Measurements from ENCODE around the gene RAPGEF3.

Gene RAPGEF3

DNA sequence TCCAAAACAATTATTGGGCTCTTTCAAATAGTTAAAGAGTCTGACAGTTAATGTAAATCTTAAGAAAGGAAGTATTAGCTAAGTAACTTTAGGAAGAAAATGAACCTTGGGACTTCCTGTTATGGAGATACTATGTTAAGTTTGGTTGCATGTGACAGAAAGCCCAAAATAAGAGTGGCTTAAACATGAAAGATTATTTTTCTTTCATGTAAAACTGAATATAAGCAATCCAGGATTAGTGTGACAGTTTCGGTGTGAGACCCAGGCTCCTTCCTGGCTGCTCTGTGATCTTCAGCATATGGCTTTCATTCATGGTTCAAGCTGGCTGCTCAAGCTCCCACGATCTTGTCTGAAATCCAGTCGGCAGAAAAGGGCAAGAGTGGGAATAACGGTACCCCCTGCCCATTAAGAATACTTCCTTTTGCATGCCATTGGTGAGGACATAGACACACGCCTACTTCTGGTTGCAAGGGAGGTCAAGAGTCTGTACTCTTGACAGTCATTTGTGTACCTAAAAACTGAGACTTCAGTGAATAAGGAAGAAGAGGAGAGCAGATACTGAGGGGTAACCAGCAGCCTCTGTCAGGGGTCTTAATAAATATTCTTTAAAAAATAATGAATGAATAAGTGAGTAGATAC is 50.7 kb downstream of the RAPGEF3 start:
- Histone ChIP-seq H3K4me3 (no peak overlapping the region), H3K27ac (no peak overlapping the region)
- no peak for DNase-seq (ENCODE audit: low spot score)
- TF ChIP-seq, protein P1, sequence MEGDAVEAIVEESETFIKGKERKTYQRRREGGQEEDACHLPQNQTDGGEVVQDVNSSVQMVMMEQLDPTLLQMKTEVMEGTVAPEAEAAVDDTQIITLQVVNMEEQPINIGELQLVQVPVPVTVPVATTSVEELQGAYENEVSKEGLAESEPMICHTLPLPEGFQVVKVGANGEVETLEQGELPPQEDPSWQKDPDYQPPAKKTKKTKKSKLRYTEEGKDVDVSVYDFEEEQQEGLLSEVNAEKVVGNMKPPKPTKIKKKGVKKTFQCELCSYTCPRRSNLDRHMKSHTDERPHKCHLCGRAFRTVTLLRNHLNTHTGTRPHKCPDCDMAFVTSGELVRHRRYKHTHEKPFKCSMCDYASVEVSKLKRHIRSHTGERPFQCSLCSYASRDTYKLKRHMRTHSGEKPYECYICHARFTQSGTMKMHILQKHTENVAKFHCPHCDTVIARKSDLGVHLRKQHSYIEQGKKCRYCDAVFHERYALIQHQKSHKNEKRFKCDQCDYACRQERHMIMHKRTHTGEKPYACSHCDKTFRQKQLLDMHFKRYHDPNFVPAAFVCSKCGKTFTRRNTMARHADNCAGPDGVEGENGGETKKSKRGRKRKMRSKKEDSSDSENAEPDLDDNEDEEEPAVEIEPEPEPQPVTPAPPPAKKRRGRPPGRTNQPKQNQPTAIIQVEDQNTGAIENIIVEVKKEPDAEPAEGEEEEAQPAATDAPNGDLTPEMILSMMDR (IDR thresholded peaks at IDR 0.05) = no peak

DNA sequence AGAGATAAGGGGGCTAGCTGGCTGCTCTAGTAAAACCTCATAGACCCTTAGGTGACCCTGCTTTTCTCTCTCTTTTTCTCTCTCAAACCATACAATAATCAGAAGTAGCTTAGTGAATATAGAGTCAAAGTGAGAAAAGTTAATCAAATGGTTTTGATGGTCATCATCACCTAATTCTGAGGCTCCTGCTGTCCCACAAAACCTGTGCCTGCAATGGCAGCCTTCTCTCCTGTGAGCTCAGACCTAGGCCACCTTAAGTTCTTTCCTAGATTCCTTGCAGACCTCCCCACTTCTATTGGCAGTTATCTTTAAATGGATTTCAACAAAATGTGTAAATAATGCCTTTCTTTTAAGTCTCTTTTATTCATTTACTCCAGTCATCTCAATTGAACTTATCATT is 51.3 kb downstream of the RAPGEF3 start:
- no peak overlapping the region for H3K27ac ChIP-seq
- DNase-seq (ENCODE audit: low spot score) = no peak
- no peak overlapping the region for H3K4me3 ChIP-seq
- TF ChIP-seq, protein P1 (IDR thresholded peaks at IDR 0.05) = no peak

DNA sequence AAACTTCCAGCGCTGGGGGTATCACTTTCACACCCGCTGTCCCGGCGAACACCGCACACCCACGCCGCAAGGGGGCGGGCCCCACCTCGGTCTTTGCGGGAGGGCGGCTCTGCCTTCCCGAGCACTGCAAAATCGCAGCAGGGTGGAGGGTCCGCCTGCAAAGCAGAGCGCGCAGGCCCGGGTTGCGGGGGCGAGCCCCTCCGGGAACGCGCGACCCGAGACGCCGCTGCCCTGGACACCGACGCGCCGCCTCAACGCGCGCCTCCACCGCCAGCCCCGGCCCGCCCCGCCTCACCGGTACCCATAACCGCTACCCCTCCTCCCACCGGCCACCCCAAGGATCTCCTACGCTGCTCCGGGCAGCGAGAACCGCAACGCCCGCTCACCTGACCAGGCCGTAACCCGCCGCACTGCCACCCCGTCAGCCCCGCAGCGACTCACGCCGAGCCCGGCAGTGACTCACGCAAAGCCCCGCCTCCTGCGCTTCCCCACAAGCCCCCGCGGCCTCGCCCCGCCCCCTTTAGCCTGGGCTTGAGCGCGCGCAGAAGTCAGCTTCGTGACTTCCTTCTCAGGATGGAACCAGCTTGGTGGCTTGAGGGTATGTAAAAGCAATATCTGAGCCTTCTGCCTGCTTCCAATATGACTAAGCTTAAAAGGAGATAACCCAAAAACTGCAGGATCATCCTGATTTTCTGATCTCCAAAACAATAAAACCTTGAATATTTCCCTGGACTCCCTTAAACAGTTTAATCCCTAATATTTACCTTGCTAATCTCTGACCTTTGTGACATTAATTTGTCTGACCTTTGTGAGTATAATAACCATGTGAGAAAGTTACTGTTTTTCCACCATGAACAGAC is 52.9 kb downstream of the RAPGEF3 start, which contains the start of gene RPAP3:
Gene RPAP3 (minus strand): TSS at position 465 of the 860 bp plus-strand sequence. CDS start 3,190 bp downstream, outside the sequence.
- Histone ChIP-seq H3K27ac (peak within 1 kb of the TSS; percentile 82 to 97), H3K4me3 (peak within 1 kb of the TSS; percentile 100)
- TF ChIP-seq, protein P1 (IDR thresholded peaks at IDR 0.05) = peak; percentile 73
- peak; percentile 98 for DNase-seq (ENCODE audit: low spot score)

DNA sequence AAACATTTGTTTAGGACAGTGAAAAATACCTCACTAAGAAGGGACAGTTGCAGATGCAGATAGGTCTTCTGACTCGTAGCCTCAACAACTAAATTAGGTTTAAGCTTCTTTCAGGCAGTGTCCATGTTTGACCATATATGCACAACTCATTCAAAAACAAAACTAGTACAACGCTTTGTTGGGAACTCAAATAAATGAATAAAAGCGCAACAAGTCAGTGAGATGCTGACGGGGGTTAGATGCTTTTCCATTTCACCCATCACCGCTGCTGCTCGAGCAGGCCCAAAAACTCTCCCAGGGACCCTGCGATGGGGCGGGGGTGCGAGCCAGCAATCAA is 53.5 kb downstream of the RAPGEF3 start:
- TF ChIP-seq, protein P1 (IDR thresholded peaks at IDR 0.05) = no peak
- H3K27ac ChIP-seq = peak overlapping the region; percentile 82 to 97
- H3K4me3 ChIP-seq = peak overlapping the region; percentile 100
- no peak for DNase-seq (ENCODE audit: low spot score)

DNA sequence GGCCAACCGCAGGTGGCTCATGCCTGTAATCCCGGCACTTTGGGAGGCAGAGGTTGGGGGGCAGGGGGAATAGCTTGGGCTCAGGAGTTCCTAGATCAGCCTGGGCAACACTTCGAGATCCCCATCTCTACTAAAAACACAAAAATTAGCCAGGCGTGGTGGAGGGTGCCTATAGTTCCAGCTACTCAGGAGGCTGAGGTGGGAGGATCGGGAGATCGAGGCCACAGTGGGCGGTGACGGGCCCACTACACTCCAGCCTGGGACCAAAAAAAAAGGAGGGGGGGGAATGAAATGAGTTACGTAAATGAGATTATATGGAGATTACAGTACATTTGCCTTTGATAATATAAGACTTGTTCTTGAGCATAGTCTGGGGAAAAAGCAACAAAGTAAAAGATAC is 54.0 kb downstream of the RAPGEF3 start:
- Histone ChIP-seq H3K27ac (no peak overlapping the region), H3K4me3 (peak overlapping the region; percentile 100)
- no peak for DNase-seq (ENCODE audit: low spot score)
- TF ChIP-seq, protein P1 (IDR thresholded peaks at IDR 0.05) = no peak

DNA sequence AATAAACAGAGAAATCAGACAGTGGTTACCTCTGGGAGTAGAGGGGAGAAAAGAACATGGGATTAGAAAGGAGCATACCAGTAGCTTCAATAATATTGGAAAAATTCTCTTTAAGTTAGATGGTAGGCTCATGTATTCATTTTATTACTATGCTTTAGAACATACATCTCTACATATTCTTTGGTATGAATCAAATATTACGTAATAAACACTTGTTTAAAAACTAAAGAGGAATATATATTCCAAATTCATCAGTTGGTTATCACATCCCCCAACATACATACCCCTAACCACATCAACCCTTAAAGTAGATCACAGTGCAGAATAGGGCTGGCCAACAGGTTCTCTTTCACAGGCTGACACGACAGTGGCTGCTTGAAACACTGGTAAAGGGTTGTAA is 58.4 kb downstream of the RAPGEF3 start:
- TF ChIP-seq, protein P1 (IDR thresholded peaks at IDR 0.05) = no peak
- H3K4me3 ChIP-seq = no peak overlapping the region
- DNase-seq (ENCODE audit: low spot score) = no peak
- H3K27ac ChIP-seq = no peak overlapping the region

All from coronary artery (tissue), 2 donors.